GM12874 (cell line): ENCODE data around the gene NDUFS4.

ENCODE experiments used
- TF ChIP-seq, protein P1 (sequence below): IDR thresholded peaks from 2 replicates; pipeline ENCODE4 v1.5.1; 2011; ENCODE audit warnings: low read depth, mild to moderate bottlenecking, control low read depth, low read length, moderate library complexity; ENCODE audit not compliant: insufficient read depth

The NDUFS4 gene

GRCh38 chr5:53601570-53601969 is 41.1 kb downstream of the NDUFS4 start:
- TF ChIP-seq, protein P1, sequence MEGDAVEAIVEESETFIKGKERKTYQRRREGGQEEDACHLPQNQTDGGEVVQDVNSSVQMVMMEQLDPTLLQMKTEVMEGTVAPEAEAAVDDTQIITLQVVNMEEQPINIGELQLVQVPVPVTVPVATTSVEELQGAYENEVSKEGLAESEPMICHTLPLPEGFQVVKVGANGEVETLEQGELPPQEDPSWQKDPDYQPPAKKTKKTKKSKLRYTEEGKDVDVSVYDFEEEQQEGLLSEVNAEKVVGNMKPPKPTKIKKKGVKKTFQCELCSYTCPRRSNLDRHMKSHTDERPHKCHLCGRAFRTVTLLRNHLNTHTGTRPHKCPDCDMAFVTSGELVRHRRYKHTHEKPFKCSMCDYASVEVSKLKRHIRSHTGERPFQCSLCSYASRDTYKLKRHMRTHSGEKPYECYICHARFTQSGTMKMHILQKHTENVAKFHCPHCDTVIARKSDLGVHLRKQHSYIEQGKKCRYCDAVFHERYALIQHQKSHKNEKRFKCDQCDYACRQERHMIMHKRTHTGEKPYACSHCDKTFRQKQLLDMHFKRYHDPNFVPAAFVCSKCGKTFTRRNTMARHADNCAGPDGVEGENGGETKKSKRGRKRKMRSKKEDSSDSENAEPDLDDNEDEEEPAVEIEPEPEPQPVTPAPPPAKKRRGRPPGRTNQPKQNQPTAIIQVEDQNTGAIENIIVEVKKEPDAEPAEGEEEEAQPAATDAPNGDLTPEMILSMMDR: no peak

DNA sequence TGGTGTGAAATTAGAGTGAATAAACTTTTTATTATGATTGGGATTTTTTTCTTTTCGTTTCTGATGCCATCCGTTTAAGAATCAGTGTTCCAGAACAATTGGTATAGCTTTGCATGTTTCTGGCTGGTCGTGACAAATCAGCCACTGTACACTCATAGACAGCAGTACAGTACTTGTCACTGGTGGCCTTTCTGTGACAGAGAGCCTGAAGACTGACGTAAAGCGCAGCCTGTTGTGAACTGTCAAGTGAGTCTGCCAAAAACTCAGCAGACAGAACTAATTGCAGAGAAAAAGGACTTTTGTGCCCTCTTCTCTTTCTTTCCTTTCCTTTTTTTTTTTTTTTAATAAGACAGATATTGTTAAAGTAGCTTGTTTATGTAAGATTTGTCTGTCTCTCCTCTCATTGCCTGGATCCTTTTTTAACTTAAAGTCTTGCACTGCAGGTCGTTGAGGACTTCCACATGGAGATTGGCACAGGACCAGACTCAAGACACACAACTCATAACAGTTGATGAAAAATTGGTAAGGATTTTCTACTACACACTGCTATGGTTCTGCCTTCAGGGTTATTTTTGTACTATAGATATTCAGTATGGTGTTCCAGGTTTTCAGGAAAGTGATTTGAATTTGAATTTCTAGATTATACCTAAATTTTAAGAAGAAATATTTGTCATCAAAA is 42.7 kb downstream of the NDUFS4 start:
- TF ChIP-seq, protein P1: no peak

DNA sequence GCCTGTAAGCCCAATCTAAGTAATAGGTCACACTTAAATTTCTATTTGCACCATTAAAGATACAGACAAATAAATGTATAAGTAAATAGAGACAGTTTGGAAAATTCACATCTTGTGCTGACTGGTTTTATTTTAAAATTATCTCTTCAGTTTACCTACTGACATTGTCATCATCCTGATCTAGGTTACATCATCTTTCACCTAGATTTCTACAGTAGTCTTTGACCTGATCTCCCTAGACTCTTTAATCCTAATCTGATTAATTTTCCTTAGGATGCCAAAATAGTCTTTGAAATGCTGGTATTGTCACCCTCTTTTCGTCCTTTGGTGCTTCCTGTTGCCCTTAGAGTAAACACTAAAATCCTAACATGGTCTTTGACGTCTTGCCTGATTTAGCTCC is 43.9 kb downstream of the NDUFS4 start:
- TF ChIP-seq, protein P1: no peak

DNA sequence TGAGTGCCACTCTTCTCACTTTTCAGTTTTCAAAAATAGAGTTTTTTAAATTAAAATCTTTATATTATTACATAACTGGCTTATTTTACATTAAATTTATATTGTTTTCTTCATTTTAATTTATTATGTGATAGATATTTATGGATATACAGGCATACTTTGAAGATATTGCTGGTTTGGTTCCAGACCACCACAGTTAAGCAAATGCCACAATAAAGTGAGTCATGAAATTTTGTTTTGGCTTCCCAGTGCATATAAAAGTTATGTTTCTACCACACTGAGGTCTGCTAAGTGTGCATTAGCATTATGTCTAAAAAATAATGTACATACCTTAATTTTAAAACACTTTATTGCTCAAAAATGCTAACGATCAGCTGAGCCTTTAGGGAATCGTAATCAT is 47.4 kb downstream of the NDUFS4 start:
- TF ChIP-seq, protein P1: no peak

GRCh38 chr5:53613061-53613460 is 52.6 kb downstream of the NDUFS4 start:
- TF ChIP-seq, protein P1: no peak

- TF ChIP-seq, protein P1: no peak
These were observed 53.1 kb downstream of the NDUFS4 start for GRCh38 chr5:53613536-53613935.

- TF ChIP-seq, protein P1: no peak
These were observed 54.0 kb downstream of the NDUFS4 start for GRCh38 chr5:53614376-53614885.
